Nephron (organoid): Measurements from ENCODE around the gene GALNT4.

Experiments used
- H3K27ac Mint-ChIP-seq, 3 experiments: 2 replicates each; pipeline ENCODE4 v1.8.0; 2020; ENCODE audit warnings: mixed read lengths in 3 of 3, mild to moderate bottlenecking in 2 of 3, moderate library complexity in 1 of 3
- H3K27me3 Mint-ChIP-seq: 2 replicates; pipeline ENCODE4 v1.8.0; 2021; ENCODE audit warnings: low read depth, mild to moderate bottlenecking, moderate library complexity, mixed read lengths
- H3K36me3 Mint-ChIP-seq: 2 replicates; pipeline ENCODE4 v1.8.0; 2020; ENCODE audit warnings: low read depth, mixed read lengths
- H3K4me1 Mint-ChIP-seq: 2 replicates; pipeline ENCODE4 v1.8.0; 2020; ENCODE audit warnings: mixed read lengths
- H3K4me3 Mint-ChIP-seq, 3 experiments: 2 replicates each; pipeline ENCODE4 v1.8.0; 2020; ENCODE audit warnings: mild to moderate bottlenecking in 3 of 3, mixed read lengths in 3 of 3, moderate library complexity in 2 of 3
- H3K9me3 Mint-ChIP-seq: 2 replicates; pipeline ENCODE4 v1.8.0; 2020; ENCODE audit warnings: mixed read lengths
- CTCF ChIP-seq, 3 experiments: fragments of 200-600 bp; sonication (generic); IDR thresholded peaks; one replicate each; pipeline ENCODE4 v1.5.0; 2021; ENCODE audit warnings: antibody characterized with exemption in 3 of 3; ENCODE audit not compliant: unreplicated experiment in 3 of 3

GALNT4 gene

GRCh38 chr12:89540586-89540985 is 16.0 kb upstream of the GALNT4 start:
- H3K4me1 Mint-ChIP-seq, result peaks cover 36% of the 10 kb centered on the region
- no peaks in the 10 kb centered on the region for H3K9me3 Mint-ChIP-seq
- no peak for TF ChIP-seq CTCF (IDR thresholded peaks at IDR 0.05; ENCODE audit: unreplicated experiment in 3 of 3)
- no peak overlapping the region for H3K4me3 Mint-ChIP-seq
- H3K27ac Mint-ChIP-seq, result no peak overlapping the region
- H3K36me3 Mint-ChIP-seq, result no peaks in the 10 kb centered on the region
- no peaks in the 10 kb centered on the region for H3K27me3 Mint-ChIP-seq

- H3K27ac Mint-ChIP-seq, result no peak overlapping the region
- TF ChIP-seq CTCF (IDR thresholded peaks at IDR 0.05; ENCODE audit: unreplicated experiment in 3 of 3), result no peak
- no peaks in the 10 kb centered on the region for H3K27me3 Mint-ChIP-seq
- peaks cover 27% of the 10 kb centered on the region for H3K4me1 Mint-ChIP-seq
- no peaks in the 10 kb centered on the region for H3K36me3 Mint-ChIP-seq
- no peaks in the 10 kb centered on the region for H3K9me3 Mint-ChIP-seq
- no peak overlapping the region for H3K4me3 Mint-ChIP-seq
Observed at GRCh38 chr12:89539426-89540223, 15.0 kb upstream of the GALNT4 start.

GRCh38 chr12:89538897-89539296 is 14.3 kb upstream of the GALNT4 start:
- no peaks in the 10 kb centered on the region for H3K36me3 Mint-ChIP-seq
- no peak for TF ChIP-seq CTCF (IDR thresholded peaks at IDR 0.05; ENCODE audit: unreplicated experiment in 3 of 3)
- peaks cover 20% of the 10 kb centered on the region for H3K4me1 Mint-ChIP-seq
- no peaks in the 10 kb centered on the region for H3K27me3 Mint-ChIP-seq
- H3K9me3 Mint-ChIP-seq, result no peaks in the 10 kb centered on the region
- no peak overlapping the region for H3K4me3 Mint-ChIP-seq
- H3K27ac Mint-ChIP-seq, result no peak overlapping the region

- H3K36me3 Mint-ChIP-seq, result no peaks in the 10 kb centered on the region
- no peaks in the 10 kb centered on the region for H3K27me3 Mint-ChIP-seq
- no peak for TF ChIP-seq CTCF (IDR thresholded peaks at IDR 0.05; ENCODE audit: unreplicated experiment in 3 of 3)
- no peak overlapping the region for H3K4me3 Mint-ChIP-seq
- H3K27ac Mint-ChIP-seq, result no peak overlapping the region
- H3K4me1 Mint-ChIP-seq, result peaks cover 6% of the 10 kb centered on the region
- no peaks in the 10 kb centered on the region for H3K9me3 Mint-ChIP-seq
Observed at GRCh38 chr12:89537389-89537788, 12.8 kb upstream of the GALNT4 start.

- peak overlapping the region in 1 of 3 experiments; percentile 37 for H3K27ac Mint-ChIP-seq
- no peaks in the 10 kb centered on the region for H3K36me3 Mint-ChIP-seq
- peak; percentile 65 to 72 (median 70) for TF ChIP-seq CTCF (IDR thresholded peaks at IDR 0.05; ENCODE audit: unreplicated experiment in 3 of 3)
- H3K27me3 Mint-ChIP-seq, result no peaks in the 10 kb centered on the region
- H3K9me3 Mint-ChIP-seq, result no peaks in the 10 kb centered on the region
- peaks cover 11% of the 10 kb centered on the region for H3K4me1 Mint-ChIP-seq
- peak overlapping the region; percentile 37 to 65 (median 42) for H3K4me3 Mint-ChIP-seq
Observed at GRCh38 chr12:89529738-89530137, 5.1 kb upstream of the GALNT4 start.

GRCh38 chr12:89528434-89528833 is 3.8 kb upstream of the GALNT4 start:
- no peak for TF ChIP-seq CTCF (IDR thresholded peaks at IDR 0.05; ENCODE audit: unreplicated experiment in 3 of 3)
- H3K4me3 Mint-ChIP-seq, result peak overlapping the region; percentile 36 to 73 (median 63)
- peaks cover 6% of the 10 kb centered on the region for H3K36me3 Mint-ChIP-seq
- H3K9me3 Mint-ChIP-seq, result no peaks in the 10 kb centered on the region
- no peak overlapping the region for H3K27ac Mint-ChIP-seq
- H3K27me3 Mint-ChIP-seq, result no peaks in the 10 kb centered on the region
- H3K4me1 Mint-ChIP-seq, result peaks cover 24% of the 10 kb centered on the region
